SK-N-SH treated with all-trans-retinoic acid at 6 μM for 48 hours (cell line): ENCODE results near the gene OBI1.

Experiments
- ARNTL ChIP-seq: fragments of 450-650 bp; formaldehyde crosslinking; IDR thresholded peaks from 2 replicates; pipeline ENCODE4 v1.5.0; 2020; ENCODE audit warnings: low read depth, mild to moderate bottlenecking, moderate library complexity, borderline replicate concordance
- PATZ1 ChIP-seq: fragments of 250-450 bp; sonication (Bioruptor Pico); IDR thresholded peaks from 2 replicates; pipeline ENCODE4 v1.8.0; 2020; ENCODE audit warnings: mild to moderate bottlenecking, moderate library complexity, borderline replicate concordance
- TOX ChIP-seq: fragments of 250-450 bp; sonication (Bioruptor Pico); IDR thresholded peaks from 2 replicates; pipeline ENCODE4 v1.8.0; 2021; ENCODE audit warnings: mild to moderate bottlenecking, moderate library complexity, borderline replicate concordance
- ZFP3 ChIP-seq: fragments of 250-450 bp; sonication (Bioruptor Pico); IDR thresholded peaks from 2 replicates; pipeline ENCODE4 v1.5.0; 2020; ENCODE audit warnings: mild to moderate bottlenecking, moderate library complexity
- ZNF565 ChIP-seq: fragments of 450-650 bp; formaldehyde crosslinking; conservative IDR thresholded peaks from 2 replicates; pipeline ENCODE4 v1.5.0; 2020; ENCODE audit warnings: low read depth, mild to moderate bottlenecking, moderate library complexity

GRCh38 chr13:78659450-78659730 is 435 bp upstream of the OBI1 start:
- TF ChIP-seq ZFP3 (CRISPR knock-in tag), result no peak
- TF ChIP-seq ARNTL (CRISPR knock-in tag), result no peak
- no peak for TF ChIP-seq PATZ1 (CRISPR knock-in tag)
- TF ChIP-seq ZNF565 (CRISPR knock-in tag), result no peak
- no peak for TF ChIP-seq TOX (CRISPR knock-in tag)
